K562 (cell line): Measurements from ENCODE around the gene TBL1X. TPM values are rescaled to one million over a fixed set of nuclear protein-coding genes. Genes with fewer than 3 reads are reported as not detected.

Experiments used
- EGR1 ChIP-seq: fragments of 450-650 bp; conservative IDR thresholded peaks from 2 replicates; pipeline ENCODE4 v1.6.1; 2017; ENCODE audit warnings: mild to moderate bottlenecking
- GMEB1 ChIP-seq: fragments of 250-450 bp; sonication (Bioruptor Pico); IDR thresholded peaks from 2 replicates; pipeline ENCODE4 v1.4.0; 2020; ENCODE audit warnings: mild to moderate bottlenecking
- POLR2G ChIP-seq: fragments of 200-400 bp; formaldehyde crosslinking; IDR thresholded peaks from 2 replicates; pipeline ENCODE4 v1.6.1; 2017; ENCODE audit warnings: low read depth, mild to moderate bottlenecking, antibody characterized with exemption, low read length, moderate library complexity
- POLR2H ChIP-seq: IDR thresholded peaks from 2 replicates; pipeline ENCODE4 v1.6.1; 2016; ENCODE audit warnings: missing genetic modification characterization, low read depth, mild to moderate bottlenecking, control low read depth, missing compliant biosample characterization, moderate library complexity
- RBFOX2 ChIP-seq: fragments of 200-400 bp; formaldehyde crosslinking; IDR thresholded peaks from 2 replicates; pipeline ENCODE4 v1.6.1; 2017; ENCODE audit warnings: low read depth, mild to moderate bottlenecking, low read length, moderate library complexity
- SIN3B ChIP-seq: fragments of 450-650 bp; IDR thresholded peaks from 2 replicates; pipeline ENCODE4 v1.6.1; 2017; ENCODE audit warnings: low read depth, mild to moderate bottlenecking, moderate library complexity
- SLC30A9 ChIP-seq: fragments of 250-450 bp; sonication (Bioruptor Pico); IDR thresholded peaks from 2 replicates; pipeline ENCODE4 v1.8.0; 2022; ENCODE audit warnings: mild to moderate bottlenecking, moderate library complexity
- TAF1 ChIP-seq: IDR thresholded peaks from 2 replicates; pipeline ENCODE4 v1.6.1; 2011; ENCODE audit warnings: mild to moderate bottlenecking, low read length, moderate library complexity; ENCODE audit not compliant: insufficient read depth, control insufficient read depth, severe bottlenecking; ENCODE audit errors: extremely low read depth
- VEZF1 ChIP-seq: fragments of 200-800 bp; sonication (Bioruptor generic); IDR thresholded peaks from 2 replicates; pipeline ENCODE4 v1.6.1; 2017; ENCODE audit warnings: missing genetic modification characterization, missing compliant biosample characterization
- ZNF133 ChIP-seq: fragments of 250-450 bp; sonication (Bioruptor Pico); IDR thresholded peaks from 2 replicates; pipeline ENCODE4 v1.4.0; 2020; ENCODE audit warnings: mild to moderate bottlenecking
- ZNF639 ChIP-seq, 2 experiments: fragments of 200-800 bp in 1 of 2; sonication (Bioruptor generic) in 1 of 2; sonication (generic) in 1 of 2; formaldehyde crosslinking in 1 of 2; IDR thresholded peaks in 1 of 2; conservative IDR thresholded peaks in 1 of 2; 2 replicates each; pipeline versions ENCODE4 v1.5.0 to v1.6.1; 2016 to 2020; ENCODE audit warnings: missing compliant biosample characterization in 1 of 2, missing genetic modification characterization in 1 of 2, missing genetic modification reagents in 1 of 2
- ZNF830 ChIP-seq: fragments of 250-450 bp; sonication (Bioruptor Pico); IDR thresholded peaks from 2 replicates; pipeline ENCODE4 v1.5.0; 2021; ENCODE audit warnings: mild to moderate bottlenecking
- polyA plus RNA-seq, 8 experiments: library from polyadenylated mRNA; depleted of rRNA in 4 of 8; stranded (reverse) in 5 of 8; unstranded in 3 of 8; fragments of >200 nt; fragmentation: Nextera tagmentation in 2 of 8; fragmentation: Illumina TruSeq in 1 of 8; extraction: Ambion mirVana in 2 of 8; extraction: Trizol in 1 of 8; gene quantifications; 2 replicates each; pipeline versions ENCODE4 v1.2.1 to v1.2.3, GENCODE V29; 2011 to 2014; ENCODE audit warnings: inconsistent platforms in 1 of 8, missing spikeins in 1 of 8
- total RNA-seq, 7 experiments: library from RNA; depleted of rRNA in 6 of 7; stranded (reverse); fragments of >200 nt in 6 of 7; fragmentation: Illumina TruSeq in 2 of 7; extraction: Trizol in 2 of 7; gene quantifications; 2 replicates each; pipeline versions ENCODE4 v1.2.1 to v1.2.3, GENCODE V29; 2011 to 2021; ENCODE audit warnings: low replicate concordance in 1 of 7
- TF ChIP-seq, protein P1 (sequence below): fragments of 450-650 bp; IDR thresholded peaks from 2 replicates; pipeline ENCODE4 v1.6.1; 2016; ENCODE audit warnings: antibody characterized with exemption

The TBL1X gene
- total and polyA plus RNA-seq, 9 of the 15 experiments (the other 6 are each of a cell fraction or from before 2014, with no cell fraction given), result 6.0 to 49.6 (median 19.7) TPM

- TF ChIP-seq ZNF639 (CRISPR knock-in tag; conservative IDR thresholded peaks at IDR 0.05 in 1 of 2, IDR thresholded peaks at IDR 0.05 in 1 of 2) (0 out of 4 replicates have a peak, but pooled peaks of 1 of the 2 experiments have one; percentile 13), POLR2H (tag) (no peak), SIN3B (peak; percentile 34; the same call in 1 of the 2 replicates), TAF1 (peak; percentile 12), ZNF133 (CRISPR knock-in tag) (no peak), VEZF1 (peak; percentile 91), POLR2G (peak; percentile 73; the same call in 1 of the 2 replicates), EGR1 (peak; percentile 42; the same call in 1 of the 2 replicates), ZNF830 (CRISPR knock-in tag) (no peak), RBFOX2 (peak; percentile 71), SLC30A9 (CRISPR knock-in tag) (no peak), GMEB1 (peak; percentile 75)
- TF ChIP-seq, protein P1, sequence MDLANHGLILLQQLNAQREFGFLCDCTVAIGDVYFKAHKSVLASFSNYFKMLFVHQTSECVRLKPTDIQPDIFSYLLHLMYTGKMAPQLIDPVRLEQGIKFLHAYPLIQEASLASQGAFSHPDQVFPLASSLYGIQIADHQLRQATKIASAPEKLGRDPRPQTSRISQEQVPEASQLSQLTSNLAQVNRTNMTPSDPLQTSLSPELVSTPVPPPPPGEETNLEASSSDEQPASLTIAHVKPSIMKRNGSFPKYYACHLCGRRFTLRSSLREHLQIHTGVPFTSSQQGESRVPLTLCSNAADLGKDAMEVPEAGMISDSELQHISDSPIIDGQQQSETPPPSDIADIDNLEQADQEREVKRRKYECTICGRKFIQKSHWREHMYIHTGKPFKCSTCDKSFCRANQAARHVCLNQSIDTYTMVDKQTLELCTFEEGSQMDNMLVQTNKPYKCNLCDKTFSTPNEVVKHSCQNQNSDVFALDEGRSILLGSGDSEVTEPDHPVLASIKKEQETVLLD, result peak; percentile 34; the same call in 1 of the 2 replicates
Measured at GRCh38 chrX:9464435-9465371, at the start of gene TBL1X (continued).
